Glomerular visceral epithelial cell (primary cell): ENCODE data around the gene RPLP2.

Experiments
- DNase-seq: peaks from one replicate; pipeline ENCODE4 v3.0.0-alpha.2; 2016; ENCODE audit errors: extremely low spot score

The RPLP2 gene

GRCh38 chr11:773830-774229 is 35.9 kb upstream of the RPLP2 start:
- DNase-seq = no peak

GRCh38 chr11:774873-775592 is 34.7 kb upstream of the RPLP2 start:
- DNase-seq = peak; percentile 37

DNA sequence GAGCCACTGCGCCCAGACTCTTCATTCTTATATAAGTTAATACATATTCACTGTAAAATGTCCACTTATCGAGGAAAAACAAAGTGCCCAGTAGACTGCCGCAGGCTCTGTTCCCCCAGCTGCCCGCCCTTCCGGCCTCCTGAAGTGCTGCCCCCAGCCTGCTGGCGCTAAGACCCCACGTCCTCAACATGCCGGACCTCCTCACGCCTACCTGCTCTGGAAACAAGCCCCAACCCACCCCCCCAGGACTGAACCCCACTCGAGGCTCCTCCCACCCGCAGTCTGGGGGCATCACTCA is 33.6 kb upstream of the RPLP2 start:
- no peak for DNase-seq

DNA sequence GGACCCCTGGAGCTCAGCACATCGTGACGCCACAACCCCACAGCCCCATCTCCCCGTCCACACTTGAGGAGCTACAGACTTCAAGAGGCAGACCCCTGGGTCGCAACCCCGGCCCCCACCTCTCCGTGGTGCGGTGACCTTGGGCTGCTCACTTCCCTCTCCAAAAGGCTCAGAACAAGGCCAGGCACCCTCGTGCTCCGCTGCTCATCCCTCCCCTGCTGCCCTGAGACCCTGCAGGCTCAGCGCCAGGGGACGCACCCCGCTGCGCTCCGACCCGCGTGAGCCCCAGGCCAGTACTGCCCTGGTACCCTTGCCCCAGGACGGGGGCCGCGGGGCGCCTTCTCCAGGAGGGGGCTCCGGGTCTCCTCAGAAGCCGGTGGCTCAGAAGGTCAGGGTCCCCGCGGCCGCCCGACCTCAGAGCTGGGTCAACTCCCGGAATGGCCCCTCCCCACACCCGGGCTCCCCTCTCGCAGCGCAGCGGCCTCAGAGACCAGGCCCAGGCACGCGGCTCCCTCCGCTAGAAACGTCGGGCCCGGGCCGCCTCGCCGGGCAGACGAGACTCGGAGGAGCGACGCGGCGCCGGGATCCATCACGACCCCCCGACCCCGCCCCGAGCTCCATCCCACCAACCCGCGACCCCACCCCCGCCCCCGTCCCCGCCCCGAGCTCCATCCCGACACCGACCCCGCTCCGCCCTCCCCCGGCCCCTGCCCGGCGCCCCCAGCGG is 33.0 kb upstream of the RPLP2 start:
- peak; percentile 45 for DNase-seq

DNA sequence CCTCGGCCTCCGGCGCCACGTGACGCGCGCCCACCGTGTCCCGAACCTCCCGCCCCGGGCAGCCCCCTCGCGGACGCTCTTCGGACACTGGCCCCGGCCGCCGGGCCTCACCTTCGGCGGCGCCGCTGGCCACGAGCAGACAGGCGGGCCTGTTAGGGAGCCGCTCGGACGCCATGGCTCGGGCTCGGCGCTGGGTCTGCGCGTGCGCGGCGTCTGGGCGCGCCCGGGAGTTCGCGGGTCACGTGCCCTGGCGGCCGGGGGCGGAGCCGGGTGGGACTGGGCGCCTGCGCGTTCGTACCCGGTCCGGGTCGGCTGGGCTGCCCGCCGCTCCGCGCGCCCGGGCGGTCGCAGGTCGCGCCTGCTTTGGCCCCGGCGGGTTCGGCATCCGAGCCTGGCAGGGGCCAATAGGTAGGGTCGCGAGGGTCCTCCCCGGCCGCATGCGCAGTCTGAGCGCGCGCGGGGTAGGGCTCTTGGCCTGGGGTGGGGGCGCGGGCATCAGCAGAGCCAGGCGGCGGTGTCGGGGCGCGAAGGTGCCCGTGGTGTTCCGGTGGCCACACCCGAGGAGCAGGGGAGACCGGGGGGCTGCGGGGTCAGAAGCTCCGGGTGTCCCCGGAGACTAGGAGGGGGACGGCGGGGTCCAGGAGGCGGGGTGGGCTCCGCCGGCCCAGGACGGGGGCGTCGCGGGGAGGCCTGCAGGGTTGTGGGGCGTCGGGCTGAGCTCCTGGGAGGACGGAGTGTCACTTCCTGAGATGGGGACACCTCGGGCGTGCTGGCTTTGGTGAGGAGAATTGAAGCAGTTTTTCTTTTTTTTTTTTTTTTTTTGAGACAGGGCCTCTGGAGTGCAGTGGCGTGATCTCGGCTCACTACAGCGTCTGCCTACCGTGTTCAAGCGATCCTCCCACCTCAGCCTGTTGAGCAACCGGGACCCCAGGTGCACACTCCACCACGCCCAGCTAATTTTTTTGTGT is 32.2 kb upstream of the RPLP2 start, which contains the start of gene GATD1:
GATD1 (minus strand) TSS at position 200 of the 968 bp plus-strand sequence; CDS start at position 175, 25 bp downstream.
- DNase-seq = peak; percentile 89

GRCh38 chr11:778976-779954 is 30.5 kb upstream of the RPLP2 start:
- no peak for DNase-seq

DNA sequence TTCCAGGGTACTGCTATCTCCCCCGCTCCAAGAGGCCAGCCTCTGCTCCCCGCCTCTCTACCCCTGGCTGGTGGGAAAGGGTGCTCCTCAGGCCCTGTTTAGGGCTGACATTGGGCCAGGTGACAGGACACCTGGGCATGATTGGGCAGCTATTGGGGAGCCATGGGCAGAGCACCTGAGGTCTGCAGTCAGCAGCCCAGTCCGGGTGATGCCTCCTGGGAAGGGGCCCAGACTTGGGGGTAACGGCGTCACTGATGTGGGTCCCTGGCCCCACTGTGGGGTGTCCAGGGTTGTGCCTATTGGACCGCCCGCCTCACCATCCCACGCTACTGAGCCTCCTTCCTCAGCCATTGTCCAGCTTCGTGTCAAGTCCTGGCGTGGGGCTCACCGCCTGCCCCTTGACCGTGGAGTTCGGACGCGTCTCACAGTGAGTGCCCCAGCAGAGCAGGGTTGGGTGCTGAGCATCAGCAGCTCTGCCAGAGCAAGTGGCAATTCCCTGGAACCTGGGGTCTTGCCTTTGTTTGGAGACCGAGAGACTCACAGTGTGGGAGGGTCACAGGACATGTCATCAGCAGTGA is 29.7 kb upstream of the RPLP2 start:
- no peak for DNase-seq

DNA sequence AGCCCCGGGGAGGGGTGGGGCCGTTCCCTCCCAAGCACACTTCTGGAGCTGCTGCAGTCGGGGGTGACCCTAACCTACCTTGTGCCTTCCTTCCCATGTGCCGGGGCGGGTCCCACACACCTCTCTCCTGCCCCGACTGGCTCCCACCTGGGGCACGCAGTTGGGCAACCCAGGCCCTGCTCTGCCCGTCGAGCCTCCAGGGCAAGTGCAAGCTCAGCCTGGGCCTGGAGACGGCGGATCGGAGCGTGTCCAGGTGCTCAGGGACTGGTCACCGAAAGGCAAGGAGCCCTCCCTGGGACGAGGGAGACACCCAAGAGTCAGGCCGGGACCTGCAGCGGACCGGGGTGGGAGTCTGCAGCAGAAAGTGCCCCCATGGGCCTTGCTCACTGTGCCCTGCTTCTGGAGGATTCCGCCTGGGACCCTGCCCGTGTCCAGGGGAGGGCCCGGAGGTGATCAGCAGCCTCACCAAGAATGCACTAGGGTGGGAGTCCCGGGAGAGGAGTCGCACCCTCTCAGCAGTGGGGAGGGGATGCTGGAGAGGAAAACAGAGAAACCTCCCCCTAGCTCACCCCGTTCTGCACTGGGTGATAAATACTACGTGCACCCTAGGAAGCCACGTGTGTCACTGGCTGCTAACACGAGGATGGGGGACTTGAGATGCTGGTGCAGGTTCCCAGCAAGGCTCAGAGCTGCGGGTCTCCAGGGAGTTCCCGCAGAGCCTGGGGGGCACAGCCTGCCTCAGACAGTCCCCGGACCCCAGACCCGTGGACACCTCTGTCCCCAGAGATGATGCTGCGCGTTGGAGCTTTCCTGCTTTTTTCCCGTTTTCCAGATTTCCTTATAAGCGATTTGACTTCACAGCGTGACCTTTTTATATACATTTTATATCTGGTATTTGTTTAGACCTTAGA is 27.2 kb upstream of the RPLP2 start:
- DNase-seq = no peak

- peak; percentile 69 for DNase-seq
Observed at GRCh38 chr11:783581-784015, 26.2 kb upstream of the RPLP2 start.

- DNase-seq = no peak
Observed at GRCh38 chr11:786235-787083, 23.3 kb upstream of the RPLP2 start.

DNA sequence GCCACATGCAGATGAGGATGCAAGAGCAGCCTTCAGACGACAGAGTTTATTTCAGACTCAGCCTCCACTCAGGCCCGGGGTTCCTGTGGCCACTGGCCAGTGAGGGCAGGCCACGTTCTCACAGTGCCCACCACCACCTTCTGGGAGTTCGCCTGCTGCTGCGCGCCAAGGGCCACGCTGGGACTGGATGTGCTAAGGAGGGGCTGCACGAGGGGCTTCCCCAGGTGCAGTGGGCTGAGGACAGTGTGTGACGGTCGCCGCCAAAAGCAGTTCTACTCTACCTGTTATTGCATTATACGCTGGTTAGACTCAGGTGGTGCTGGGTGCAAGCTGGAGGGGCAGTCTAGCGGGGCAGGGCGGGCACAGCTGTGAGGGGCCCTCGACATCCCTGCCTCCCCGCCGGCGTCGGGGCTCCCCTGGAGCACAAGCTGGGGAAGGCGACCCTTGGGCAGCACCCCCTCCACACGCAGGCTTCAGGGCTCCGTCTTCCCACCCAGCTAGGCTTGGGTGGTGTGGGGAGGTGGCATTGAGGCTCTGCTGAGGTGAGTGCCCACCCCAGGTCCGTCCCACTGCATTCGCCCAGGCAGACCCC is 22.6 kb upstream of the RPLP2 start:
- DNase-seq = no peak

DNA sequence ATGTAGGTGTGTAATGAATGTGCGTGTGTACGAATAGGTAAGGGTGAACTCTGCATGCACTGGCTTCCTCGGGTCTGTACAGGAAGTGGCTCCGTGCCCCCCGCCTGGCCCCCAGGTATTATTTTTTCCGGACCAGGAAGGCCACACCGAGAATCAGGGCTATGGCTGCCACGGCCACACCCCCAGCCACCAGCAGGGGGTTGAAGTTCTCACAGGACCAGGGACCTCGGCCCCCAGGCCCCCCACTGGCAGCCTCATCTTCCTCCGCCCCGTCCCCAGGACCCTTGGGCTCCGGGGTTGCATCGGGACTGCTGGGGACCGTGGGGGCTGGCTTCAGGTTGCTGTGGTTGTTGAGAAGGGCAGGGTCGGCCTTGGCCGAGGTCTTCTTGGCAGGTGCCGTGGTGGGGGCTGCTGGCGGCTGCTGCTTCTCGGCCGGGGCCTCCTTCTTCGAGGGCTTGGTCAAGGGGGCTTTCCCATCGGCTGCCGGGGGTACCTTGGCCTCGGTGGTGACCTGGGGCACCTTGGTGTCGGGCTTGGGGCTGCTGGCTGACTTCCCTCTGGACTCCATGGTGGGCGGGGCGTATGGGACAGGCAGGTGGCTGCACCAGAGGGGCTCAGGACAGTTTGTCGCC is 21.6 kb upstream of the RPLP2 start:
- no peak for DNase-seq

DNA sequence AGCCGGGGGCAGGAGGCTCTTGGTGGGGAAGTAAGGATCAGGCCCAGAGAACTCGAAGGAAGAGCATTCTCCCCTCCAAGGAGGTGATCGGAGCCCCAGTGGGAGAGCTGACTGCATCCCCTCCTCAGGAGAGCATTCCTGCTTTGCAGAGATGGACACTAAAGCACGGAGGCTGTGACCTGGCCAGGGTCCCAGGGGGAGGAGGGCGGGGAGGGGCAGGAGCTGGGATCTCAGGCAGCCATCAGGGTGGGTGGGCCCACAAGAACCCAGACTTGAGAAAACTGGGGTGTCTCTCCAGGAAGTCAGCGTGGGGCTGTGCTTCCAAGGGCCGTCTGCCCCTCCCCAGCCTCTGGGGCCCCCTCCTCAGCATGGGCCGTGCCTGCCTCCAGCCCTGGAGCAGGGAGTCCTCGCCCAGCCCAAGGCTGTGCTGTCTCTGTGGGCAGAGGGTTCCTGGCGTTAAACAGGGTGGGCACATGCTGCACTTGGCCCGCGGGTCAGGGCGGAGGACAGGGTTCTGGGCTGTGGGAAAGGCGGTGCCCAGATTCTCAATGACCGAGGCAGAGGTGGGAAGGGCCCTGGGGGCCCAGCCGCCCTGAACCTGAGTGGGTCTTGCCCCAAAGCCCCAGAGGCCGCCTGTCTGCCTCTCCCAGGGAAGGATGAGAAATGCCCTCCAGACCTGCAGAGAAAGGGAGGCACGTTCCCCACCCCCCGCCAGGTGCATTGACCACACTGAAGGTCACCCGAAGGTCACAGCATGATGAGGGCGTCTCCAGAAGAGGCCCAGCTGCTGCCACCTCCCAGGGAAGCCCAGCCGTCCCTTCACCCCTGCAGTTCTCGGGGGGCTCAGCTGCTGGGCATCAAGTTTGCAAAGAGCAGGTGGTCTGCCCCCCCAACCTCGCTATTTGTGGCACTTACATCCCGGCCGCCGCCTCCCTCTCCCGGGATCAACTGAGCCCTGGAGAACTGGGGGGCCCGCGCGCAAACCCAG is 20.5 kb upstream of the RPLP2 start:
- no peak for DNase-seq

DNA sequence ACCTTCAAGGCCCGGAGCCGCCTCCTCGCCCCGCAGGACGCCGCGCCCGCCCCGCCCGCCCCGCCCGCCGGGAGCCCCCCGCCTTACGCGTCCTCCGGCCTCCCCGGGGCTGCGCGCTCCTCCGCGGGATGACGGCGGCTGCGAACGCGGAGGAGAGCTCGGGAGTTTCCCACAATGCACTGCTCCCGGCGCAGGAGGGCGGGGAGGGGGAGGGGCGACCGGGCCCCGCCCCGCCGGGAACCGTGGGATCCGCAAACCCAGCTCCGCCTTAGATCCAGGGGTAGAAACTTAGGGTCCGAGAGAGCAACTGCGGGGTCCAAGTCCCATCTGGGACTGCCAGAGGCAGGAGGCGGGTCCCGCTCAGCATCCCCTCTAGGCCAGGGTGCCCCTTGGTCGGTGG is 19.8 kb upstream of the RPLP2 start, which contains the start of gene CEND1:
CEND1 (minus strand) TSS at position 148 of the 400 bp plus-strand sequence. CDS start 1,514 bp downstream, outside the sequence.
- DNase-seq = no peak

- DNase-seq = no peak
Observed at GRCh38 chr11:790721-791564, 18.8 kb upstream of the RPLP2 start.
